GM21423 (cell line): ENCODE results near the gene GALNT18.

Experiments used
- ATAC-seq: cut with Tn5 transposase; IDR thresholded peaks from one replicate; pipeline ENCODE4 v1.9.1; 2021; ENCODE audit warnings: mild to moderate bottlenecking, moderate library complexity; ENCODE audit not compliant: unreplicated experiment

The GALNT18 gene

GRCh38 chr11:11440144-11440543 is 181.7 kb downstream of the GALNT18 start:
- ATAC-seq, result no peak

- ATAC-seq, result no peak
These were observed 182.2 kb downstream of the GALNT18 start for GRCh38 chr11:11439591-11439990.

- ATAC-seq, result no peak
These were observed 185.0 kb downstream of the GALNT18 start for GRCh38 chr11:11436715-11437313.

GRCh38 chr11:11435635-11436034 is 186.2 kb downstream of the GALNT18 start:
- ATAC-seq, result no peak

- no peak for ATAC-seq
These were observed 187.8 kb downstream of the GALNT18 start for GRCh38 chr11:11433960-11434359.

- no peak for ATAC-seq
These were observed 189.0 kb downstream of the GALNT18 start for GRCh38 chr11:11432621-11433319.

GRCh38 chr11:11430431-11430830 is 191.4 kb downstream of the GALNT18 start:
- no peak for ATAC-seq

- ATAC-seq, result no peak
These were observed 193.1 kb downstream of the GALNT18 start for GRCh38 chr11:11428714-11429113.

- no peak for ATAC-seq
These were observed 194.3 kb downstream of the GALNT18 start for GRCh38 chr11:11427542-11427941.

- no peak for ATAC-seq
These were observed 194.7 kb downstream of the GALNT18 start for GRCh38 chr11:11427140-11427539.

GRCh38 chr11:11426226-11426952 is 195.4 kb downstream of the GALNT18 start:
- ATAC-seq, result no peak

GRCh38 chr11:11425806-11426205 is 196.0 kb downstream of the GALNT18 start:
- ATAC-seq, result no peak

- no peak for ATAC-seq
These were observed 197.1 kb downstream of the GALNT18 start for GRCh38 chr11:11424688-11425087.

- no peak for ATAC-seq
These were observed 199.2 kb downstream of the GALNT18 start for GRCh38 chr11:11422411-11423128.

- ATAC-seq, result no peak
These were observed 200.3 kb downstream of the GALNT18 start for GRCh38 chr11:11421509-11421908.

- ATAC-seq, result no peak
These were observed 200.9 kb downstream of the GALNT18 start for GRCh38 chr11:11420899-11421285.

- ATAC-seq, result no peak
These were observed 201.5 kb downstream of the GALNT18 start for GRCh38 chr11:11420191-11420898.

GRCh38 chr11:11419747-11420146 is 202.1 kb downstream of the GALNT18 start:
- ATAC-seq, result no peak

- ATAC-seq, result no peak
These were observed 204.9 kb downstream of the GALNT18 start for GRCh38 chr11:11416917-11417316.

- ATAC-seq, result no peak
These were observed 205.3 kb downstream of the GALNT18 start for GRCh38 chr11:11416502-11416901.

GRCh38 chr11:11415901-11416300 is 205.9 kb downstream of the GALNT18 start:
- ATAC-seq, result no peak
